TTC549 (cell line): Measurements from ENCODE around the gene PIEZO2.

ENCODE experiments used
- FAIRE-seq: peaks from 2 replicates; lab custom pipeline; 2012; peaks lifted over from hg19 to GRCh38; lab: Jason Lieb, UNC

Gene PIEZO2

GRCh38 chr18:10726198-10727068, 422.9 kb downstream of the PIEZO2 start:
- FAIRE-seq = no peak

- no peak for FAIRE-seq
Measured at GRCh38 chr18:10724666-10725065, 424.7 kb downstream of the PIEZO2 start.

- no peak for FAIRE-seq
Measured at GRCh38 chr18:10723496-10723895, 425.9 kb downstream of the PIEZO2 start.

- FAIRE-seq = no peak
Measured at GRCh38 chr18:10718809-10719208, 430.6 kb downstream of the PIEZO2 start.

GRCh38 chr18:10715791-10716190, 433.6 kb downstream of the PIEZO2 start:
- no peak for FAIRE-seq

- FAIRE-seq = no peak
Measured at GRCh38 chr18:10713409-10713808, 436.0 kb downstream of the PIEZO2 start.

GRCh38 chr18:10707294-10707693, 442.1 kb downstream of the PIEZO2 start:
- no peak for FAIRE-seq

GRCh38 chr18:10705786-10706185, 443.6 kb downstream of the PIEZO2 start:
- no peak for FAIRE-seq

GRCh38 chr18:10705291-10705690, 444.1 kb downstream of the PIEZO2 start:
- no peak for FAIRE-seq

GRCh38 chr18:10702206-10702605, 447.2 kb downstream of the PIEZO2 start:
- FAIRE-seq = no peak

- no peak for FAIRE-seq
Measured at GRCh38 chr18:10690366-10690765, 459.0 kb downstream of the PIEZO2 start.

- no peak for FAIRE-seq
Measured at GRCh38 chr18:10690035-10690329, 459.4 kb downstream of the PIEZO2 start.

- FAIRE-seq = no peak
Measured at GRCh38 chr18:10689236-10690034, 459.9 kb downstream of the PIEZO2 start.

- FAIRE-seq = no peak
Measured at GRCh38 chr18:10688766-10689165, 460.6 kb downstream of the PIEZO2 start.

GRCh38 chr18:10687161-10687925, 462.0 kb downstream of the PIEZO2 start:
- FAIRE-seq = no peak

- no peak for FAIRE-seq
Measured at GRCh38 chr18:10686308-10686707, 463.1 kb downstream of the PIEZO2 start.

- FAIRE-seq = no peak
Measured at GRCh38 chr18:10685484-10685883, 463.9 kb downstream of the PIEZO2 start.

GRCh38 chr18:10682368-10682714, 467.0 kb downstream of the PIEZO2 start:
- no peak for FAIRE-seq

- FAIRE-seq = no peak
Measured at GRCh38 chr18:10681581-10682367, 467.6 kb downstream of the PIEZO2 start.

- no peak for FAIRE-seq
Measured at GRCh38 chr18:10680271-10680596, 469.1 kb downstream of the PIEZO2 start.

- no peak for FAIRE-seq
Measured at GRCh38 chr18:10679557-10680270, 469.7 kb downstream of the PIEZO2 start.

GRCh38 chr18:10671441-10671840, 477.9 kb downstream of the PIEZO2 start:
- FAIRE-seq = no peak
